Stimulated activated naive CD8-positive, alpha-beta T cell treated with anti-CD3 and anti-CD28 coated beads, Interleukin-15, amount 100 ng/mL, for 72 hours (primary cell): ENCODE data around the gene ZIC2.
A peak's percentile ranks its signal among the peaks of the same experiment; 100 is the strongest.

Source experiments
- ATAC-seq: fragments of 150-1000 bp; cut with Tn5 transposase; 2 replicates; pipeline ENCODE4 v1.10.0; 2021; ENCODE audit warnings: mild to moderate bottlenecking, moderate library complexity
- DNase-seq, 2 donors: peaks; one replicate each; pipeline ENCODE4 v3.0.0; 2021 to 2022
- H3K27ac Mint-ChIP-seq, 2 donors: one replicate each; pipeline ENCODE4 v1.8.0; 2022; ENCODE audit warnings: mild to moderate bottlenecking in 2 of 2, mixed read lengths in 2 of 2, moderate library complexity in 2 of 2
- H3K27me3 Mint-ChIP-seq: one replicate; pipeline ENCODE4 v1.8.0; 2022; ENCODE audit warnings: mixed read lengths
- H3K4me1 Mint-ChIP-seq: one replicate; pipeline ENCODE4 v1.8.0; 2022; ENCODE audit warnings: mild to moderate bottlenecking, mixed read lengths
- H3K4me3 Mint-ChIP-seq, 2 donors: one replicate each; pipeline ENCODE4 v1.8.0; 2022; ENCODE audit warnings: mild to moderate bottlenecking in 2 of 2, mixed read lengths in 2 of 2, moderate library complexity in 1 of 2
- H3K9me3 Mint-ChIP-seq, 2 donors: one replicate each; pipeline ENCODE4 v1.8.0; 2022; ENCODE audit warnings: mixed read lengths in 2 of 2

The ZIC2 gene

GRCh38 chr13:99977912-99978798, 3.4 kb upstream of the ZIC2 start:
- H3K27ac Mint-ChIP-seq = no peak overlapping the region
- H3K4me3 Mint-ChIP-seq = peak overlapping the region; percentile 56 to 73
- H3K9me3 Mint-ChIP-seq = no peaks in the 10 kb centered on the region
- peaks cover 27% of the 10 kb centered on the region for H3K4me1 Mint-ChIP-seq
- ATAC-seq (no peak), DNase-seq (no peak)
- H3K27me3 Mint-ChIP-seq = peaks cover 79% of the 10 kb centered on the region

DNA sequence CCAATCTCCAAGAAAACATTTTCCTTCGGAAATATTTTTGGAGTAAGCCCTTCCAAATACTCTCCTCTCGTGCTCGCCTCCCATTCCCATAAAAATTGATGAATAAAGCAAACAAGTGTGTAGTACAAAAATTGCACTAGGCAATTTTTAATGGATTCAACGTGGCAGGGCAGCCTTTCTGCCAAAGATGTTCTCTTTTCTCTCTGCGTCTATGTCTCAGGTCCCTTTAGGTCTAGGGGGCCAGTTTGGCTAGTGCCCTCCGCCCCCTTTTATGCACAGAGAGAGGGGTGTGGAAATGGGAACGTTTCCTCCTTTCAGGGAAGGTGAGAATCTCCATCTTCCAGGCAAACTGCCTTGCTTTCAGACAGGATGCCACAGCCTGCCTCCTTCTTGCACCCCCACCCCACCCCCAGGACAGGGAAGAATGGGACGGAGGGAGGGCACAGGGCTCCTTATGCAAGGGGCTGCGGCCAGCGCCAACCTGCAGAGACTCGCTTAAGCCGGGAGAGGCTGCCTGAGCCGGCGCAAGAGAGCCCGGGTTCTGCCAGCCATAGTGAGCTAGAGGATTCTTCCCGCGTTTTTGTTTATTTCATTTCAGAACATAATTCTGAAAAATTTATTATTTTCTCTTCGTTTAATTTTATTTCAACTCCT, 2.7 kb upstream of the ZIC2 start:
- peak overlapping the region; percentile 56 to 73 for H3K4me3 Mint-ChIP-seq
- peak overlapping the region in 1 of 2 donors; percentile 12 for H3K27ac Mint-ChIP-seq
- H3K9me3 Mint-ChIP-seq = no peaks in the 10 kb centered on the region
- no peak for DNase-seq
- ATAC-seq = no peak
- H3K27me3 Mint-ChIP-seq = peaks cover 79% of the 10 kb centered on the region
- H3K4me1 Mint-ChIP-seq = peaks cover 35% of the 10 kb centered on the region

DNA sequence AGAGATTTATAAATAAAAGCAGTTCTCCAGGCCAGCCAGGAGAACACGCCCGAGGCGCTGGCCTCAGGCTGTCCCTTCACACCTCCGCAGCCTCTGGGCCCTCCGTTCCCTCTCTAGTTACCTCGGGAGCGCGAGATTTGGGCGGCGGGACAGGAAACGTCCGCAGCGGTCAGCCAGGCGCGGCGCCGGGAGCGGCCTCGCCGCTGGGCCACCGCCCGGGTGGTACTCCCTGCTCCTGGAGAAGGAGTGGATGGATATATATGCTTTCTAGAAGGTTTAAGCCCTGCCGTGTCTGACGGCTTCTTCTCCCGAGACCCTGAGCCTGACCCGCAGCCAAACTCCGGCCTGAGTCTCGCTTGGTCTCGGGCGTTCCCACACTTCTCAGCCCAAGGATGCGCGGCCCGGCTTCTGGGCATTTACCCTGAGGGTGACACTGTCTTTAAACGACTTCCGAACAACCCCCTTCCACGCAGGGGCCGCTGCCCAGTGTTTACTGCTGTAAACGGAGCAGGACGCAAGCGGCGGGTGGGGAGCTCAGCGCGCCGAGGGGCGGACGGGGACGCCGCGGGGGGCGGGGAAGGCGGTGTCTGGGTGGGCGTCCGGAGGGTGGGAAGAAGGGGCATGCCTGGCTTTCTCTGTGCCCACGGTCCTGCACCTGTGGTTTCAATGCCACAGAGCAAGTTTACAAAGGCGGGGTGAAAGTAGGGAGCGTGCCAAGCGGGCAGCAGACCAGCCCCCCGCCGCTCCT, 2.0 kb upstream of the ZIC2 start:
- no peak overlapping the region for H3K27ac Mint-ChIP-seq
- peaks cover 79% of the 10 kb centered on the region for H3K27me3 Mint-ChIP-seq
- peak overlapping the region; percentile 42 to 46 for H3K4me3 Mint-ChIP-seq
- DNase-seq (no peak), ATAC-seq (no peak)
- H3K9me3 Mint-ChIP-seq = no peaks in the 10 kb centered on the region
- peaks cover 42% of the 10 kb centered on the region for H3K4me1 Mint-ChIP-seq

- peak overlapping the region; percentile 60 to 62 for H3K4me3 Mint-ChIP-seq
- DNase-seq (peak in 1 of 2 donors; percentile 60), ATAC-seq (peak; percentile 74)
- no peaks in the 10 kb centered on the region for H3K9me3 Mint-ChIP-seq
- H3K4me1 Mint-ChIP-seq = peaks cover 44% of the 10 kb centered on the region
- H3K27me3 Mint-ChIP-seq = peaks cover 78% of the 10 kb centered on the region
- H3K27ac Mint-ChIP-seq = no peak overlapping the region
Observed at GRCh38 chr13:99980201-99980823, 1.3 kb upstream of the ZIC2 start.

DNA sequence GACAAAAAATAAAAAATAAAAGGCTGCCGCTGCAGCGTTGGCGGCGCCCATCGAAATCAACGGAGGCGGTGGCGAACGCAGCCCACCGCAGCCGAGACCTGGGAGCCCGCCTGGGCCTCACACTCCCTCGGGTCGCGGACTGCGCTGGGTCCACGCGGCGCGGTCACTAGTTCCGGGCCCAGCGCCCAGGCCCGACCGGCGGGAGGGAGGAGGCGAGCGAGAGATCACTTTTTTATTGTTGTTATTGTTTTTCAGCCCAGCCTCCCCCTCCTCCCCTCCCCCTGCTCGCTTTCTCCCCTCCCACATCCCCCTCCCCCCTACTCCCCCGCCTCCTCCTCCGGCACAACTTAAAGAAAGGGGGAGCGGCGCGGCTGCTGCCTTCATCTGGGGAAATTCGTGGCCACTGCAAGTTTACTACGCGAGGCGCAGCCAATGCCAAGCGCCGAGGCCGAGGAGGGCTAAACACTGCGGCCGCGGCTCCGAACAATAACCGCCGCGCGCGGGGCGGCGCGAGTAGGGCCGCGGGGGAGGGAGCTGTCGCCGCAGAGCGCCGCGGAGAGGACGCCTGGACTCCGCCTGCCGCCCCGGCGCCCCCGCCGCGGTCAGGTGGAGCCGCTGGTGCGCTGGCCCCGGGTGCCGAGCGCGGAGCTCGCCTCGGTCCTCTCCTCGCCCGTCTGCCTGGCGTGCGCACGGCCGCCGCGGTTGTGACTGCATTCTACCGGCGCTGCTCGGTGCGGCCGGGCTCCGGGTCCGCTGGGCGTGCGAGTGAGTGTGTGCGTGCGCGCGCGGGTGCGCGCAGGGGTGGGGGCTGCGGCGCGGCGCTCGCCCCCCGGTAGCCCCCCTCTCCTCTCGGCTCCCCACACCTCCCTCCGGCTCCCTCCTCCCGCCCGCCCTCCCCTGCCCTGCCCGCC, 505 bp upstream of the ZIC2 start:
- peaks cover 48% of the 10 kb centered on the region for H3K4me1 Mint-ChIP-seq
- H3K27ac Mint-ChIP-seq = no peak overlapping the region
- peak overlapping the region; percentile 60 to 62 for H3K4me3 Mint-ChIP-seq
- H3K9me3 Mint-ChIP-seq = no peaks in the 10 kb centered on the region
- peaks cover 77% of the 10 kb centered on the region for H3K27me3 Mint-ChIP-seq
- ATAC-seq (peak; percentile 38), DNase-seq (no peak)

DNA sequence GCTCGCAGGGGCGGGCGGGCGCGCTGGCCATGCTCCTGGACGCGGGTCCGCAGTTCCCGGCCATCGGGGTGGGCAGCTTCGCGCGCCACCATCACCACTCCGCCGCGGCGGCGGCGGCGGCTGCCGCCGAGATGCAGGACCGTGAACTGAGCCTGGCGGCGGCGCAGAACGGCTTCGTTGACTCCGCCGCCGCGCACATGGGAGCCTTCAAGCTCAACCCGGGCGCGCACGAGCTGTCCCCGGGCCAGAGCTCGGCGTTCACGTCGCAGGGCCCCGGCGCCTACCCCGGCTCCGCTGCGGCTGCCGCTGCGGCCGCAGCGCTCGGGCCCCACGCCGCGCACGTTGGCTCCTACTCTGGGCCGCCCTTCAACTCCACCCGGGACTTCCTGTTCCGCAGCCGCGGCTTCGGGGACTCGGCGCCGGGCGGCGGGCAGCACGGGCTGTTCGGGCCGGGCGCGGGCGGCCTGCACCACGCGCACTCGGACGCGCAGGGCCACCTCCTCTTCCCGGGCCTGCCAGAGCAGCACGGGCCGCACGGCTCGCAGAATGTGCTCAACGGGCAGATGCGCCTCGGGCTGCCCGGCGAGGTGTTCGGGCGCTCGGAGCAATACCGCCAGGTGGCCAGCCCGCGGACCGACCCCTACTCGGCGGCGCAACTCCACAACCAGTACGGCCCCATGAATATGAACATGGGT, 599 bp downstream of the ZIC2 start:
- peaks cover 77% of the 10 kb centered on the region for H3K27me3 Mint-ChIP-seq

DNA sequence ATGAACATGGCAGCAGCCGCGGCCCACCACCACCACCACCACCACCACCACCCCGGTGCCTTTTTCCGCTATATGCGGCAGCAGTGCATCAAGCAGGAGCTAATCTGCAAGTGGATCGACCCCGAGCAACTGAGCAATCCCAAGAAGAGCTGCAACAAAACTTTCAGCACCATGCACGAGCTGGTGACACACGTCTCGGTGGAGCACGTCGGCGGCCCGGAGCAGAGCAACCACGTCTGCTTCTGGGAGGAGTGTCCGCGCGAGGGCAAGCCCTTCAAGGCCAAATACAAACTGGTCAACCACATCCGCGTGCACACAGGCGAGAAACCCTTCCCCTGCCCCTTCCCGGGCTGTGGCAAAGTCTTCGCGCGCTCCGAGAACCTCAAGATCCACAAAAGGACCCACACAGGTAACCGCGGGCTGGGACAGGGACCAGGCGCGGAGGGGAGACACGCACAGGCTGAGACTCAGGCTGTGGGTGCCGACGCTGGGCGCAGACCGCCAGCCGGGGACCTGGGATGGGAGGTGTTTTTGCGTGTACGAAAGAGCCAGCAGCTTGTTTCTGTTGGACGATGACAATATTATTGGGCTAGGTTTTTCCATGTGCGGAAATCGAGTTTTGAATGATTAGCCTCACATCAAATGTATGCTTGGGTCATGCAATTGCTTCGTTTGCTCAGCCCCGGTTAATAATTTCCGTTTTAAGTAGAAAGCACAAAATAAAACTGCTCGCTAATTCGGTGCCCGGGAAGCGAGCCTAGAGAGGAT, 1.3 kb downstream of the ZIC2 start:
- DNase-seq = no peak
- Mint-ChIP-seq H3K4me1 (peaks cover 63% of the 10 kb centered on the region), H3K9me3 (no peaks in the 10 kb centered on the region), H3K27ac (no peak overlapping the region), H3K27me3 (peaks cover 77% of the 10 kb centered on the region), H3K4me3 (peak overlapping the region; percentile 44 to 54)
- no peak for ATAC-seq

More for the DNA sequence above, 599 bp downstream of the ZIC2 start:
- ATAC-seq = peak; percentile 15
- Mint-ChIP-seq H3K9me3 (no peaks in the 10 kb centered on the region), H3K4me3 (peak overlapping the region in 1 of 2 donors; percentile 54), H3K27ac (no peak overlapping the region), H3K4me1 (peaks cover 59% of the 10 kb centered on the region)
- DNase-seq = no peak

DNA sequence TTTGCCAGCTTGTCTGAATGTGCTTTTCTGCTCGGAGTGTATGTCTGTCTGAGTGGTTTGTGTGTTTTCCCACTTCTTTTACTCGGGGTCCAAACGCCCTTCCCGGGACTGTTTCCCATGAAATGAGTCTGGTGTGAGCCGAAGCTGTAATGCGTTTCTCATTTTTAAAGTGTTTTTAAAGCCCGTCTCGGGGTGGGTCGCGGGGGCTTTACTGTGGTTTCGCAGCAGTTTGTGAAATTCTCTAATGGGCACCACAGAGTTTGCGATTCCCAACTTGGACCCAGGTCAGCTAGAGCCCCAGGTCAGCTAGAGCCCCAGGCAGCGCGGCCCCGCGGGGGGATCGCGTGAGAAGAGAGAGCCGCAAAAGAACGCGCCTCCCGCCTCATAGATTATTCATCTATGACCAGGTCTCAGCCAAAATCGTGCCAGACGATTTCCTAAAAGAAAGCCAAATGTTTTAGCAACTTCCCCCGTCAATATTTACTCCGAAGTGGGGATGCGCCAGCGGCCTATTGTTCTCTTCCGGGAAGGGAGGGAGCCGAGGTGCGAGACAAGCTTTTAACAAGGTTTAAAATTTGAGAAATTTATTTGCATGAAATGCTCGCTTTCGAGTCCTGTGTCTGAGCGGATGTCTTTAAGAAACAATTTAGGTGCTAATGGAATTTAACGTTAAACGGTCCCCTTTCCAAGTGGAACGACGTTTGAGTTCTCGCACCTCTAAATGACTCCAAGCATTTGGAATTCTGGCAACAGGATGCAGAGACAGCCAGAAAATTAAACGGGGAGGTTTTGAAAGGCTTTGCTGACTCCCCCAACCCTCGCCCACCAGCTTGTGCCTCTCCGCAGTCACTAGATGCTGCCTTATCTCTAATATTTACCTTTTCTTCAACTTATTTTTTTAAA, 2.2 kb downstream of the ZIC2 start:
- Mint-ChIP-seq H3K27ac (no peak overlapping the region), H3K4me3 (peak overlapping the region; percentile 31 to 44), H3K27me3 (peaks cover 77% of the 10 kb centered on the region), H3K9me3 (no peaks in the 10 kb centered on the region), H3K4me1 (peaks cover 59% of the 10 kb centered on the region)
- ATAC-seq = no peak
- DNase-seq = no peak

DNA sequence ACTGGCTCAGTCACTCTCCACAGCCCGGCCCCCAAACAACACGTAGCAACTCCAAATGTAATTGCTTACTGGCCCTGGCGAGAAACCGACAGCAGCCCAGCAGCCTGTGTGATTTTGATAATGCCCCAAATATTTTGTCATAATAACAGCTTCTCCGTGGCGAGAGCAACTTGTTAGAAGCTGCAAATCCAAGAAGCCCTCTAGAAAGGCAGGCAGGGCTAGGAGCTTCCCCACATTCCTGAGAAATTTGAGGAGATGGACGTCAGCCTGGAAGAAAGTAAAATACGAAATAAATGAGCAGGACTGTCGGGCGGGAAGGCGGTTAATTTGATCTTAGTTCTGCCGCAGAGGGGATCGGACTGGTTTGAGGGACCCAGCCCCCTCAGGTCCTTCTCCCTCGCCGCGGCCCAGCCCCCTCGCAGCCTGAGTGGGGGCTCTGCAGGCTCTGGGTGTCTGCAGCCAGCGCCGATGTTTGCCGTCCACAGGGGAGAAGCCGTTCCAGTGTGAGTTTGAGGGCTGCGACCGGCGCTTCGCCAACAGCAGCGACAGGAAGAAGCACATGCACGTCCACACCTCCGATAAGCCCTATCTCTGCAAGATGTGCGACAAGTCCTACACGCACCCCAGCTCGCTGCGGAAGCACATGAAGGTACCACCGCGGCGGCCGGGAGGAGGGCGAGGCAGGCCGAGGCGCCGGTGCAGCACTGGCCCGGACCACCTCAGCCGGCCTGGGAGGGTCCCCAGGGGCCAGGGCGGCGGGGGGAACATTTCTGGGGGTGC, 3.1 kb downstream of the ZIC2 start:
- Mint-ChIP-seq H3K4me3 (peak overlapping the region in 1 of 2 donors; percentile 15), H3K9me3 (no peaks in the 10 kb centered on the region), H3K27ac (no peak overlapping the region), H3K4me1 (peaks cover 61% of the 10 kb centered on the region), H3K27me3 (peaks cover 77% of the 10 kb centered on the region)
- DNase-seq (no peak), ATAC-seq (no peak)

GRCh38 chr13:99985241-99985874, 3.8 kb downstream of the ZIC2 start:
- ATAC-seq (no peak), DNase-seq (no peak)
- peaks cover 65% of the 10 kb centered on the region for H3K4me1 Mint-ChIP-seq
- H3K4me3 Mint-ChIP-seq = peak overlapping the region in 1 of 2 donors; percentile 31
- H3K27ac Mint-ChIP-seq = no peak overlapping the region
- H3K27me3 Mint-ChIP-seq = peaks cover 79% of the 10 kb centered on the region
- H3K9me3 Mint-ChIP-seq = no peaks in the 10 kb centered on the region

DNA sequence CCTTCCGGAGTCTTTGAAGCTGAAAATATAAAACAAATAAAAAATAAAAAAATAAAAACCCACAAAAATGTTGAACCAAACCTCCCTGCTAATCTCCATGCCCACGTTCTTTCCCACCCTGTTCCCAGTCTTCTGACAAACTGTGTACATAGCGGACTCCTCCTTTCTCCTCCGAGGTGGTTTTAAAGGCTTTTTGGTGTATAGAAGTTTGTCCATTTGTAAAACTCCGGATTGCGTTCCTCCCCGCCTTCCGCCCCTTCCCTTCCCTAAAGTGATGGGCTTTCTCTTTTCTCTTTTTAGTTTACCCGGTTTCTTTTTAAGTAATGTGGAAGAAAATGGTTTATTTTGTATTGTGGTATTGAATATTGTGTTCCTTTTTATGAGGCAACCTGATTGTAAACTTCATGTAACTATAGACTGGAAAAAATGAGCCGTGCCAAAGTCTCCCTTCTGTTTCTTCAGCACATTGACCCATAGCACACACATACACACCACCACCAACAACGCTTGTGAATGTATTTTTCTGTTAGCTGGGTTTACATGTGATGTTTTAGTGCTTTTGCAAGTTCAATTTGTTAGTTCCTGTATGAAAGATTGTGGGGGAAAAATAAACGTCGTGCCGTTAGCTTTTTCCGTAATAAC, 4.4 kb downstream of the ZIC2 start:
- DNase-seq = no peak
- peak overlapping the region in 1 of 2 donors; percentile 67 for H3K27ac Mint-ChIP-seq
- H3K4me3 Mint-ChIP-seq = peak overlapping the region; percentile 7 to 55
- no peak for ATAC-seq
- H3K4me1 Mint-ChIP-seq = peaks cover 71% of the 10 kb centered on the region
- no peaks in the 10 kb centered on the region for H3K9me3 Mint-ChIP-seq
- H3K27me3 Mint-ChIP-seq = peaks cover 86% of the 10 kb centered on the region
